ENCODE data around the gene CACNA2D1.

DNA sequence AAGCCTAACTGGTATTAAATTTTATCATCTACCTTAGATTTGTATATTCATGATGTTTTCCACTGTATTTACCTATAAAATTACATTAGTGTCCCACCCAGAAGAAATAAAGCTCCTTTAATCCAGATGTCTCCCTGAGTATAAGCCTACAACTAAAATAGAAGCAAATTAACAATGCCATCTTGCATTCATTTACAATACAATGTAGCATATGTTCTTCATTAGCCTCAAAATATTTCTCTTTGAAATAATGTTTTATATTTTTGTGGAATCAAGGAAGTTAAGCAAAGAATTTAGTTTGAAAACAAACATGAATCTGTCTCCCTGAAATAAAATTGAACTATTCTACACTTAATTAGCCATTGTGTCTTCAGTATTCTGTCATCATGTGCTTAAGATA is 112.3 kb downstream of the CACNA2D1 start:
- TF ChIP-seq, protein P1, sequence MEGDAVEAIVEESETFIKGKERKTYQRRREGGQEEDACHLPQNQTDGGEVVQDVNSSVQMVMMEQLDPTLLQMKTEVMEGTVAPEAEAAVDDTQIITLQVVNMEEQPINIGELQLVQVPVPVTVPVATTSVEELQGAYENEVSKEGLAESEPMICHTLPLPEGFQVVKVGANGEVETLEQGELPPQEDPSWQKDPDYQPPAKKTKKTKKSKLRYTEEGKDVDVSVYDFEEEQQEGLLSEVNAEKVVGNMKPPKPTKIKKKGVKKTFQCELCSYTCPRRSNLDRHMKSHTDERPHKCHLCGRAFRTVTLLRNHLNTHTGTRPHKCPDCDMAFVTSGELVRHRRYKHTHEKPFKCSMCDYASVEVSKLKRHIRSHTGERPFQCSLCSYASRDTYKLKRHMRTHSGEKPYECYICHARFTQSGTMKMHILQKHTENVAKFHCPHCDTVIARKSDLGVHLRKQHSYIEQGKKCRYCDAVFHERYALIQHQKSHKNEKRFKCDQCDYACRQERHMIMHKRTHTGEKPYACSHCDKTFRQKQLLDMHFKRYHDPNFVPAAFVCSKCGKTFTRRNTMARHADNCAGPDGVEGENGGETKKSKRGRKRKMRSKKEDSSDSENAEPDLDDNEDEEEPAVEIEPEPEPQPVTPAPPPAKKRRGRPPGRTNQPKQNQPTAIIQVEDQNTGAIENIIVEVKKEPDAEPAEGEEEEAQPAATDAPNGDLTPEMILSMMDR (IDR thresholded peaks at IDR 0.05) = no peak
- TF ChIP-seq POLR2A (IDR thresholded peaks at IDR 0.05) = no peak
